ENCODE measurements around the gene PIGV.

The PIGV gene

GRCh38 chr1:26826261-26827105, 38.7 kb downstream of the PIGV start, which contains the start of gene ZDHHC18:
TSS of gene ZDHHC18 (plus strand) at chr1:26826688. CDS start at chr1:26826805, 117 bp downstream.
- peak within 1 kb of the TSS; percentile 57 for H3K9ac ChIP-seq (ENCODE audit: low read depth, low read length)
- 2% methylated on average over 107 of the region's 107 CpGs for WGBS
- H3K36me3 ChIP-seq (ENCODE audit: insufficient read depth, low read length) = peaks cover 10% of the 10 kb centered on the region; the same call in 1 of the 2 replicates
- no peaks in the 10 kb centered on the region for H3K9me3 ChIP-seq (ENCODE audit: insufficient read depth, low read depth, low read length)
- no peak within 1 kb of the TSS for H3K27ac ChIP-seq (ENCODE audit: low read depth, low read length)
- H3K4me1 ChIP-seq (ENCODE audit: insufficient read depth, low read length) = peaks cover 9% of the 10 kb centered on the region; the same call in 1 of the 2 replicates
- no peaks in the 10 kb centered on the region for H3K27me3 ChIP-seq (ENCODE audit: insufficient read depth, low read length)
- H3K4me3 ChIP-seq (ENCODE audit: low read length) = peak within 1 kb of the TSS; percentile 52

- no peaks in the 10 kb centered on the region for H3K27me3 ChIP-seq (ENCODE audit: insufficient read depth, low read length)
- H3K9me3 ChIP-seq (ENCODE audit: insufficient read depth, low read depth, low read length) = no peaks in the 10 kb centered on the region
- no peak overlapping the region for H3K27ac ChIP-seq (ENCODE audit: low read depth, low read length)
- H3K9ac ChIP-seq (ENCODE audit: low read depth, low read length) = peak overlapping the region; percentile 57
- H3K4me1 ChIP-seq (ENCODE audit: insufficient read depth, low read length) = peaks cover 9% of the 10 kb centered on the region; the same call in 1 of the 2 replicates
- peaks cover 15% of the 10 kb centered on the region for H3K36me3 ChIP-seq (ENCODE audit: insufficient read depth, low read length)
- peak overlapping the region; percentile 52 for H3K4me3 ChIP-seq (ENCODE audit: low read length)
- WGBS = 7% methylated on average over 17 of the region's 17 CpGs
Measured at GRCh38 chr1:26827106-26827604, 39.4 kb downstream of the PIGV start.

GRCh38 chr1:26827663-26828062, 39.9 kb downstream of the PIGV start:
- Histone ChIP-seq H3K4me1 (ENCODE audit: insufficient read depth, low read length) (peaks cover 9% of the 10 kb centered on the region; the same call in 1 of the 2 replicates), H3K27ac (ENCODE audit: low read depth, low read length) (no peak overlapping the region), H3K4me3 (ENCODE audit: low read length) (peak overlapping the region; percentile 52), H3K9me3 (ENCODE audit: insufficient read depth, low read depth, low read length) (no peaks in the 10 kb centered on the region), H3K36me3 (ENCODE audit: insufficient read depth, low read length) (peaks cover 20% of the 10 kb centered on the region), H3K9ac (ENCODE audit: low read depth, low read length) (no peak overlapping the region), H3K27me3 (ENCODE audit: insufficient read depth, low read length) (no peaks in the 10 kb centered on the region)
- WGBS = 47% methylated on average over 11 of the region's 11 CpGs

GRCh38 chr1:26828411-26828991, 40.8 kb downstream of the PIGV start:
- 83% methylated on average over 4 of the region's 4 CpGs for WGBS
- Histone ChIP-seq H3K27me3 (ENCODE audit: insufficient read depth, low read length) (no peaks in the 10 kb centered on the region), H3K27ac (ENCODE audit: low read depth, low read length) (no peak overlapping the region)

GRCh38 chr1:26829184-26829911, 41.6 kb downstream of the PIGV start:
- Histone ChIP-seq H3K4me3 (ENCODE audit: low read length) (no peak overlapping the region), H3K36me3 (ENCODE audit: insufficient read depth, low read length) (peaks cover 37% of the 10 kb centered on the region), H3K27me3 (ENCODE audit: insufficient read depth, low read length) (no peaks in the 10 kb centered on the region), H3K9me3 (ENCODE audit: insufficient read depth, low read depth, low read length) (no peaks in the 10 kb centered on the region), H3K27ac (ENCODE audit: low read depth, low read length) (no peak overlapping the region), H3K4me1 (ENCODE audit: insufficient read depth, low read length) (peaks cover 9% of the 10 kb centered on the region; the same call in 1 of the 2 replicates), H3K9ac (ENCODE audit: low read depth, low read length) (no peak overlapping the region)
- 73% methylated on average over 6 of the region's 6 CpGs for WGBS

More at GRCh38 chr1:26828411-26828991, 40.8 kb downstream of the PIGV start:
- H3K9ac ChIP-seq (ENCODE audit: low read depth, low read length) = no peak overlapping the region
- H3K9me3 ChIP-seq (ENCODE audit: insufficient read depth, low read depth, low read length) = no peaks in the 10 kb centered on the region
- peaks cover 9% of the 10 kb centered on the region; the same call in 1 of the 2 replicates for H3K4me1 ChIP-seq (ENCODE audit: insufficient read depth, low read length)
- peaks cover 29% of the 10 kb centered on the region for H3K36me3 ChIP-seq (ENCODE audit: insufficient read depth, low read length)
- no peak overlapping the region for H3K4me3 ChIP-seq (ENCODE audit: low read length)

GRCh38 chr1:26831059-26831458, 43.3 kb downstream of the PIGV start:
- no peaks in the 10 kb centered on the region for H3K9me3 ChIP-seq (ENCODE audit: insufficient read depth, low read depth, low read length)
- peaks cover 52% of the 10 kb centered on the region for H3K36me3 ChIP-seq (ENCODE audit: insufficient read depth, low read length)
- H3K27me3 ChIP-seq (ENCODE audit: insufficient read depth, low read length) = no peaks in the 10 kb centered on the region
- 94% methylated on average over 3 of the region's 3 CpGs for WGBS
- 0 out of 2 replicates have a peak, but pooled peaks cover 2% of the 10 kb centered on the region for H3K4me1 ChIP-seq (ENCODE audit: insufficient read depth, low read length)
- H3K27ac ChIP-seq (ENCODE audit: low read depth, low read length) = no peak overlapping the region
- no peak overlapping the region for H3K9ac ChIP-seq (ENCODE audit: low read depth, low read length)
- H3K4me3 ChIP-seq (ENCODE audit: low read length) = no peak overlapping the region

GRCh38 chr1:26831546-26832248, 43.9 kb downstream of the PIGV start:
- Histone ChIP-seq H3K27ac (ENCODE audit: low read depth, low read length) (no peak overlapping the region), H3K4me1 (ENCODE audit: insufficient read depth, low read length) (no peaks in the 10 kb centered on the region), H3K4me3 (ENCODE audit: low read length) (no peak overlapping the region), H3K27me3 (ENCODE audit: insufficient read depth, low read length) (no peaks in the 10 kb centered on the region), H3K9me3 (ENCODE audit: insufficient read depth, low read depth, low read length) (no peaks in the 10 kb centered on the region), H3K9ac (ENCODE audit: low read depth, low read length) (no peak overlapping the region), H3K36me3 (ENCODE audit: insufficient read depth, low read length) (peaks cover 55% of the 10 kb centered on the region)
- 79% methylated on average over 3 of the region's 3 CpGs for WGBS

GRCh38 chr1:26832249-26832960, 44.7 kb downstream of the PIGV start:
- no peak overlapping the region for H3K9ac ChIP-seq (ENCODE audit: low read depth, low read length)
- H3K36me3 ChIP-seq (ENCODE audit: insufficient read depth, low read length) = peaks cover 55% of the 10 kb centered on the region
- no peaks in the 10 kb centered on the region for H3K27me3 ChIP-seq (ENCODE audit: insufficient read depth, low read length)
- H3K4me3 ChIP-seq (ENCODE audit: low read length) = no peak overlapping the region
- H3K27ac ChIP-seq (ENCODE audit: low read depth, low read length) = no peak overlapping the region
- WGBS = 94% methylated on average over 16 of the region's 16 CpGs
- no peaks in the 10 kb centered on the region for H3K4me1 ChIP-seq (ENCODE audit: insufficient read depth, low read length)
- no peaks in the 10 kb centered on the region for H3K9me3 ChIP-seq (ENCODE audit: insufficient read depth, low read depth, low read length)

GRCh38 chr1:26833432-26834405, 46.0 kb downstream of the PIGV start:
- no peak overlapping the region for H3K9ac ChIP-seq (ENCODE audit: low read depth, low read length)
- H3K4me3 ChIP-seq (ENCODE audit: low read length) = no peak overlapping the region
- no peak overlapping the region for H3K27ac ChIP-seq (ENCODE audit: low read depth, low read length)
- no peaks in the 10 kb centered on the region for H3K4me1 ChIP-seq (ENCODE audit: insufficient read depth, low read length)
- peaks cover 64% of the 10 kb centered on the region for H3K36me3 ChIP-seq (ENCODE audit: insufficient read depth, low read length)
- 92% methylated on average over 23 of the region's 23 CpGs for WGBS
- H3K9me3 ChIP-seq (ENCODE audit: insufficient read depth, low read depth, low read length) = no peaks in the 10 kb centered on the region
- H3K27me3 ChIP-seq (ENCODE audit: insufficient read depth, low read length) = no peaks in the 10 kb centered on the region
